OCI-M1 (cell line): ENCODE data around the gene MAVS.
"Not testable (repeated sequence)": the region's sequence is repeated elsewhere in the genome, so short reads cannot be mapped to it uniquely, and the experiment has no call there.

ENCODE experiments used
- DNase-seq: peaks from one replicate; lab custom pipeline; 2025; lab: John Stamatoyannopoulos, UW

Gene MAVS

GRCh38 chr20:3815703-3816315 lies 30.8 kb upstream of the MAVS start:
- DNase-seq, result no peak

- DNase-seq, result peak; percentile 88
These were observed 28.2 kb upstream of the MAVS start for GRCh38 chr20:3818155-3819151.

GRCh38 chr20:3819411-3820047 lies 27.1 kb upstream of the MAVS start:
- DNase-seq, result no peak

GRCh38 chr20:3820048-3820900 lies 26.4 kb upstream of the MAVS start, which contains the start of gene AP5S1:
Gene AP5S1, plus strand, starts transcription at chr20:3820547. Its CDS starts 1,571 bp downstream, at chr20:3822118.
- DNase-seq, result peak; percentile 98

GRCh38 chr20:3820901-3821727 lies 25.5 kb upstream of the MAVS start:
- no peak for DNase-seq

GRCh38 chr20:3821996-3822395 lies 24.6 kb upstream of the MAVS start:
- no peak for DNase-seq

GRCh38 chr20:3823881-3824280 lies 22.8 kb upstream of the MAVS start:
- no peak for DNase-seq

GRCh38 chr20:3825526-3825925 lies 21.1 kb upstream of the MAVS start:
- DNase-seq, result no peak

- no peak for DNase-seq
These were observed 20.2 kb upstream of the MAVS start for GRCh38 chr20:3826420-3826819.

GRCh38 chr20:3828798-3829197 lies 17.8 kb upstream of the MAVS start:
- no peak for DNase-seq

- DNase-seq, result not testable (repeated sequence)
These were observed 16.7 kb upstream of the MAVS start for GRCh38 chr20:3829891-3830290.

- no peak for DNase-seq
These were observed 10.5 kb upstream of the MAVS start for GRCh38 chr20:3836132-3836531.

- DNase-seq, result no peak
These were observed 7.3 kb upstream of the MAVS start for GRCh38 chr20:3839328-3839727.

GRCh38 chr20:3840201-3840600 lies 6.4 kb upstream of the MAVS start:
- not testable (repeated sequence) for DNase-seq

- peak; percentile 62 for DNase-seq
These were observed 4.2 kb upstream of the MAVS start for GRCh38 chr20:3842348-3842930.

GRCh38 chr20:3843490-3843889 lies 3.1 kb upstream of the MAVS start:
- no peak for DNase-seq

GRCh38 chr20:3843990-3844619 lies 2.5 kb upstream of the MAVS start:
- not testable (repeated sequence) for DNase-seq

- no peak for DNase-seq
These were observed 275 bp upstream of the MAVS start for GRCh38 chr20:3846378-3846739.

GRCh38 chr20:3847429-3847940 lies 851 bp downstream of the MAVS start:
- DNase-seq, result no peak

- DNase-seq, result no peak
These were observed 1.9 kb downstream of the MAVS start for GRCh38 chr20:3848565-3848964.
